ENCODE results near the gene SCN4B. TPM values are rescaled to one million over a fixed set of nuclear protein-coding genes. Genes with fewer than 3 reads are reported as not detected.

The SCN4B gene
- total and polyA plus RNA-seq, 2 donors (not counting 3 experiments of a cell fraction or from before 2014, with no cell fraction given), result 0.06 to 0.13 TPM

DNA sequence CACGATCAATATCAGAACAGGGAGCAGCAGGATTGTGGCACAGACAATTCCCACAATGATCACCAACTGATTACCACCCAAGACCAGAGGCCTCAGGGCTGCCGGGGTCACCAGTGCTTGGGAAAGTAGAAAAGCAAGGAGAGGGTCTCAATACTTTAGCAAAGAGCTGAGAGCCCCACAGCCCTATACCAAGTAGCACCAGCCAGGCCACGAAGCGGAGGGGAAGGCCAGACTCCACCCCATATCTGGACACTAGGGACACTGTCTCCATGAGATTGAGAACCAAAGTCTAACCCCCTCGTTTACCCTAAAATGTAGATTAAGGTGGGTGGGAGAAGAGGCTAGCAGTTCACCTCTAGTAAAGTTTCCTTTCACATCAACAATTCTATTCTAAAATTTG, 47.9 kb upstream of the SCN4B start:
- CTCF ChIA-PET, result interaction anchor here (3.0 to 3.8 kb wide), 3 partner anchors 62 to 152 kb away, joined by 83 to 235 read pairs (median 104); partner anchors contain the start of gene MPZL2
- no peak for TF ChIP-seq EZH2 (IDR thresholded peaks at IDR 0.05; ENCODE audit: borderline replicate concordance, low read depth, low read length, severe bottlenecking)
- TF ChIP-seq GATA2 (IDR thresholded peaks at IDR 0.05; ENCODE audit: insufficient read depth, insufficient read length, low read depth, low read length), result no peak
- TF ChIP-seq POLR2AphosphoS5 (IDR thresholded peaks at IDR 0.05; ENCODE audit: insufficient read depth, low read depth, low read length), result no peak
- TF ChIP-seq, protein P1, sequence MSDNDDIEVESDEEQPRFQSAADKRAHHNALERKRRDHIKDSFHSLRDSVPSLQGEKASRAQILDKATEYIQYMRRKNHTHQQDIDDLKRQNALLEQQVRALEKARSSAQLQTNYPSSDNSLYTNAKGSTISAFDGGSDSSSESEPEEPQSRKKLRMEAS (IDR thresholded peaks at IDR 0.05; ENCODE audit: insufficient read depth, insufficient read length), result no peak
- no peak for TF ChIP-seq POLR2A (IDR thresholded peaks at IDR 0.05; ENCODE audit: low read depth, low read length)
- TF ChIP-seq JUN (IDR thresholded peaks at IDR 0.05; ENCODE audit: borderline replicate concordance, insufficient read depth, insufficient read length, low read depth), result no peak
- TF ChIP-seq MYC (IDR thresholded peaks at IDR 0.05; ENCODE audit: low read depth, low read length), result no peak
- no peak for TF ChIP-seq FOS (IDR thresholded peaks at IDR 0.05; ENCODE audit: borderline replicate concordance, insufficient read depth, low read length)
- TF ChIP-seq, protein P2, sequence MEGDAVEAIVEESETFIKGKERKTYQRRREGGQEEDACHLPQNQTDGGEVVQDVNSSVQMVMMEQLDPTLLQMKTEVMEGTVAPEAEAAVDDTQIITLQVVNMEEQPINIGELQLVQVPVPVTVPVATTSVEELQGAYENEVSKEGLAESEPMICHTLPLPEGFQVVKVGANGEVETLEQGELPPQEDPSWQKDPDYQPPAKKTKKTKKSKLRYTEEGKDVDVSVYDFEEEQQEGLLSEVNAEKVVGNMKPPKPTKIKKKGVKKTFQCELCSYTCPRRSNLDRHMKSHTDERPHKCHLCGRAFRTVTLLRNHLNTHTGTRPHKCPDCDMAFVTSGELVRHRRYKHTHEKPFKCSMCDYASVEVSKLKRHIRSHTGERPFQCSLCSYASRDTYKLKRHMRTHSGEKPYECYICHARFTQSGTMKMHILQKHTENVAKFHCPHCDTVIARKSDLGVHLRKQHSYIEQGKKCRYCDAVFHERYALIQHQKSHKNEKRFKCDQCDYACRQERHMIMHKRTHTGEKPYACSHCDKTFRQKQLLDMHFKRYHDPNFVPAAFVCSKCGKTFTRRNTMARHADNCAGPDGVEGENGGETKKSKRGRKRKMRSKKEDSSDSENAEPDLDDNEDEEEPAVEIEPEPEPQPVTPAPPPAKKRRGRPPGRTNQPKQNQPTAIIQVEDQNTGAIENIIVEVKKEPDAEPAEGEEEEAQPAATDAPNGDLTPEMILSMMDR (IDR thresholded peaks at IDR 0.05; ENCODE audit: extremely low read depth in 1 of 2, insufficient read depth in 1 of 2, low read depth in 1 of 2, low read length in 2 of 2), result no peak

More for the DNA sequence above, 47.9 kb upstream of the SCN4B start:
- Histone ChIP-seq H3K9me3 (replicated peaks; ENCODE audit: control insufficient read depth, insufficient read depth, low read length) (no peaks in the 10 kb centered on the region), H3K4me1 (ENCODE audit: control insufficient read depth, extremely low read depth, insufficient read depth, low read length) (no peaks in the 10 kb centered on the region), H3K36me3 (ENCODE audit: control insufficient read depth in 2 of 2, extremely low read depth in 1 of 2, insufficient read depth in 2 of 2, low read length in 2 of 2) (no peaks in the 10 kb centered on the region), H3K4me3 (replicated peaks in 1 of 3; ENCODE audit: insufficient read depth in 1 of 3, low read depth in 1 of 3, low read length in 3 of 3) (no peak overlapping the region), H3K9me1 (replicated peaks; ENCODE audit: control insufficient read depth, extremely low read depth, insufficient read depth, low read length) (no peaks in the 10 kb centered on the region), H3K27ac (ENCODE audit: insufficient read depth, low read depth, low read length) (no peak overlapping the region), H2AFZ (ENCODE audit: low read depth, low read length) (no peak overlapping the region), H3K4me2 (ENCODE audit: insufficient read depth, low read length) (no peak overlapping the region), H4K20me1 (replicated peaks; ENCODE audit: control insufficient read depth, extremely low read depth, insufficient read depth, low read length) (no peaks in the 10 kb centered on the region), H3K9ac (replicated peaks; ENCODE audit: extremely low read depth, insufficient read depth, low read length) (no peak overlapping the region), H3K79me2 (ENCODE audit: control insufficient read depth, insufficient read depth, low read length) (no peaks in the 10 kb centered on the region), H3K27me3 (ENCODE audit: control insufficient read depth in 2 of 2, insufficient read depth in 2 of 2, low read length in 2 of 2) (no peaks in the 10 kb centered on the region)
- BruUV-seq (replicated peaks), result no TSS peak
- no peak for DNase-seq (ENCODE audit: low read depth, low spot score)
- no peak for FAIRE-seq
- dilution Hi-C loops (cut with MboI; ENCODE audit: extremely low pct_ligation_motif_present, low sequenced_read_pairs) (no loop called here), intact Hi-C loops (cut with micrococcal nuclease) (no loop called here)
- POLR2A ChIA-PET, result no interaction called here
